GM18520 (cell line): Measurements from ENCODE around the gene POLR1D.

Experiments used
- ATAC-seq: cut with Tn5 transposase; IDR thresholded peaks from one replicate; pipeline ENCODE4 v1.9.1; 2021; ENCODE audit not compliant: unreplicated experiment

The POLR1D gene

GRCh38 chr13:27621366-27622101 lies at the start of gene POLR1D:
Gene POLR1D, plus strand, starts transcription at chr13:27621892. Its CDS starts 92 bp downstream, at chr13:27621984.
- peak; percentile 58 for ATAC-seq

GRCh38 chr13:27572234-27572901 lies 49.3 kb upstream of the POLR1D start:
- ATAC-seq = no peak

- no peak for ATAC-seq
Measured at GRCh38 chr13:27573265-27573664, 48.4 kb upstream of the POLR1D start.

- ATAC-seq = no peak
Measured at GRCh38 chr13:27574661-27575060, 47.0 kb upstream of the POLR1D start.

- ATAC-seq = no peak
Measured at GRCh38 chr13:27578121-27579030, 43.3 kb upstream of the POLR1D start.

GRCh38 chr13:27583645-27584044 lies 38.0 kb upstream of the POLR1D start:
- no peak for ATAC-seq

- no peak for ATAC-seq
Measured at GRCh38 chr13:27587095-27587746, 34.5 kb upstream of the POLR1D start.

- ATAC-seq = no peak
Measured at GRCh38 chr13:27588405-27588804, 33.3 kb upstream of the POLR1D start.

- ATAC-seq = no peak
Measured at GRCh38 chr13:27592865-27593264, 28.8 kb upstream of the POLR1D start.

GRCh38 chr13:27593267-27593666 lies 28.4 kb upstream of the POLR1D start:
- no peak for ATAC-seq

GRCh38 chr13:27595055-27595811 lies 26.5 kb upstream of the POLR1D start:
- no peak for ATAC-seq

GRCh38 chr13:27599096-27599495 lies 22.6 kb upstream of the POLR1D start:
- no peak for ATAC-seq

- ATAC-seq = no peak
Measured at GRCh38 chr13:27599845-27600553, 21.7 kb upstream of the POLR1D start.

GRCh38 chr13:27600711-27601110 lies 21.0 kb upstream of the POLR1D start:
- no peak for ATAC-seq

GRCh38 chr13:27601208-27601607 lies 20.5 kb upstream of the POLR1D start:
- no peak for ATAC-seq

- no peak for ATAC-seq
Measured at GRCh38 chr13:27601803-27602202, 19.9 kb upstream of the POLR1D start.

GRCh38 chr13:27605099-27605498 lies 16.6 kb upstream of the POLR1D start:
- ATAC-seq = no peak

- no peak for ATAC-seq
Measured at GRCh38 chr13:27605610-27606200, 16.0 kb upstream of the POLR1D start.

GRCh38 chr13:27607125-27607524 lies 14.6 kb upstream of the POLR1D start:
- ATAC-seq = no peak
